IPS-20b (cell line): ENCODE data around the gene S1PR2.

Experiments
- H3K27ac ChIP-seq: one replicate; pipeline ENCODE4 v1.5.1; 2013; ENCODE audit warnings: low read length
- H3K27me3 ChIP-seq: 2 replicates; pipeline ENCODE4 v1.6.1; 2013; ENCODE audit warnings: mild to moderate bottlenecking, low read length, inconsistent platforms; ENCODE audit not compliant: insufficient read depth
- H3K36me3 ChIP-seq: 2 replicates; pipeline ENCODE4 v1.6.1; 2013; ENCODE audit warnings: low read depth, mild to moderate bottlenecking, inconsistent platforms, low read length, moderate library complexity; ENCODE audit not compliant: insufficient read depth
- H3K4me1 ChIP-seq: 2 replicates; pipeline ENCODE4 v1.6.1; 2013; ENCODE audit warnings: mild to moderate bottlenecking, control low read depth, inconsistent platforms, low read length, moderate library complexity; ENCODE audit not compliant: insufficient read depth
- H3K4me3 ChIP-seq: 2 replicates; pipeline ENCODE4 v1.5.1; 2013; ENCODE audit warnings: mild to moderate bottlenecking, low read length, inconsistent platforms
- H3K9ac ChIP-seq: 2 replicates; pipeline ENCODE4 v1.6.1; 2013; ENCODE audit warnings: low read depth, mild to moderate bottlenecking, inconsistent platforms, low read length, moderate library complexity
- H3K9me3 ChIP-seq: 2 replicates; pipeline ENCODE4 v1.6.1; 2013; ENCODE audit warnings: mild to moderate bottlenecking, low read depth, low read length, inconsistent platforms; ENCODE audit not compliant: insufficient read depth

S1PR2 gene

GRCh38 chr19:10230173-10230860, 814 bp downstream of the S1PR2 start:
- no peaks in the 10 kb centered on the region for H3K4me1 ChIP-seq
- no peak overlapping the region for H3K27ac ChIP-seq
- H3K9ac ChIP-seq = peak overlapping the region; percentile 79; the same call in 1 of the 2 replicates
- no peaks in the 10 kb centered on the region for H3K36me3 ChIP-seq
- H3K9me3 ChIP-seq = no peaks in the 10 kb centered on the region
- H3K27me3 ChIP-seq = no peaks in the 10 kb centered on the region; the same call in 1 of the 2 replicates
- peak overlapping the region; percentile 74 for H3K4me3 ChIP-seq

DNA sequence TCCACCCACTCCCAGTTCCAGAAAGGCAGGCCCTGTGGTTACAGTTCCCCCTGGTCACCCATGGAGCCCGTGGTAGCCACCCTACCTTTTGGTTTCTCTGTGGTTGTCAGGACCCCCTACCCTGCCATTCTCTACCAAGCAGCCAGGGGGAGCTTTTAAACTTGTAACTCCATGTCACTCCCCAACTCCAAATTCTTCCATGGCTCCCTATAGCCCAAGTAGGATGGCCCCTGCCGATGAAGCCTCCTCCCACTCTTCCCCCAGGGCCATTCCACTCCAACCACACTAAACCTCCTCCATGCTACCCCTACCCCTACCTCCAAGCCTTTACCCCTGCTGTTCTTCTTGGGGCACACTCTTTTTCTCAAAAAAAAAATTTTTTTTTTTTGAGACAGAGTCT, 2.2 kb downstream of the S1PR2 start:
- Histone ChIP-seq H3K27ac (no peak overlapping the region), H3K9me3 (no peaks in the 10 kb centered on the region), H3K4me1 (no peaks in the 10 kb centered on the region), H3K36me3 (peaks cover 5% of the 10 kb centered on the region; the same call in 1 of the 2 replicates), H3K4me3 (no peak overlapping the region), H3K9ac (no peak overlapping the region), H3K27me3 (no peaks in the 10 kb centered on the region; the same call in 1 of the 2 replicates)

DNA sequence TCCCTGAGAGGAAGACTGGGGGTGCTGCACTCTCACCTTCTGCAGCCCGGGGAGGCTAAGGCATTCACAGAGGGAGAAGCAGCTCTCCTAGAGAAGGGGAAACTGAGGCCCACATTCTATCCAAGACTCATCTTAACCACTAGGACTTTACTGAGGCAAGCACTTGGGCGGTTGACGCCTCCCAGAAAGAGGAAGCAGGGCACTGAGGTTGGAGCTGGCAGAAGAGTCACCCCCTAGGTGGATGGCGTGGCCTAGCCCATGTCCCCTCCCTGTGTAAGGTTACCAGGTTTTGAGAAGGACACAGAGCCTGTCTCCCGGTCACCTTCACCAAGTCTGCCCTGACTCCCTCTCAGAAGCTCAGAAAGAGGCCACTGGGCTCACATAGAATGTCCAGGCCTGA, 2.7 kb downstream of the S1PR2 start:
- no peaks in the 10 kb centered on the region for H3K9me3 ChIP-seq
- H3K27me3 ChIP-seq = no peaks in the 10 kb centered on the region; the same call in 1 of the 2 replicates
- no peaks in the 10 kb centered on the region for H3K4me1 ChIP-seq
- no peak overlapping the region for H3K4me3 ChIP-seq
- no peak overlapping the region for H3K9ac ChIP-seq
- H3K36me3 ChIP-seq = peaks cover 5% of the 10 kb centered on the region; the same call in 1 of the 2 replicates
- H3K27ac ChIP-seq = no peak overlapping the region

DNA sequence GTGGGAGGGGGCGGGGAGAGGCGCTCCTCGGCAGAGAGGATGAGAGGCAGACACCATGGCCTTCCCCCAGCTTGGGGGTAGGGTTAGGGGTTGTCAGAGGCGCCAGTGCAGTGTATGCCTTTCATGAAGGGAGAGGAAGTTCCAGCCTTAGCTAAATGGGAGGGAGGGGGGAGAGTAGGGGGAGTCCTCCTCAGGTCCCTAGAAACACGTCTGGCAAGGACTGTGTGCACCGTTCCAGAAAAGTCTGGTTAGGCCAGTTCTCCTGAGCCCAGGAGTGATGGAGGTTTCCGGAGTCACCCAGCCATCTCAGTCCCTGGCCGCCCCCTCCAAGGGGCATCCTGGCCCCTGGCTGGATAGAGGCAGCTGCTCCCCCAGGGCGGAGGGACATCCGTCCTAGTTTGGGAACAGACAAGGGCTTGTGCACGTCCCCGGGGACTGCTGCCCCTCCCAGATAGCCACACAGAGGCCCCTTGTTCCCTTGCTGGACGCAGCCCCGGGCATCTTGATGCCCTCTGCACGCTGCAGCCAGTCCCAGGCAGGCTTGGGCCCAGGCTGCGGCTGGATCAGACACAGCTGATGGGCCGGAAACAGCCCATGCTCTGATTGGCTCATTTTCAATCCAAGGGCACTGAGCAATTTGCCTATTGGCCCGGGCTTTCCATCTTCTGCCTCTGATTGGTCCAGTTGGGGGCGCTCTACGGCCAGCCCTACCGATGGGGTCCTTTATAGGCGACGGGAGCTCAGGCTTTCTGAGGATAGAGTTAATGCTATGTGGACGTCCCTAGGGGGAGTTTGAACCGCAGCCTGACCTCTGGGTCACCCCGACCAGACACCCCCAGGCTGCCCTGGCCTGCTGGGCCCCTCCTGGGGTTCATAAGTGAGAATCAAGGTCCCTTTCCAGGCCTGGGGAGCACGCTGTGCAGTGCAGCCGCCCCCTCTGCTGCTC, 3.8 kb downstream of the S1PR2 start:
- H3K27me3 ChIP-seq = no peaks in the 10 kb centered on the region; the same call in 1 of the 2 replicates
- H3K9ac ChIP-seq = no peak overlapping the region
- no peak overlapping the region for H3K27ac ChIP-seq
- peaks cover 5% of the 10 kb centered on the region; the same call in 1 of the 2 replicates for H3K36me3 ChIP-seq
- H3K9me3 ChIP-seq = no peaks in the 10 kb centered on the region
- no peaks in the 10 kb centered on the region for H3K4me1 ChIP-seq
- H3K4me3 ChIP-seq = no peak overlapping the region

GRCh38 chr19:10226376-10227025, 4.6 kb downstream of the S1PR2 start:
- Histone ChIP-seq H3K27me3 (no peaks in the 10 kb centered on the region; the same call in 1 of the 2 replicates), H3K27ac (no peak overlapping the region), H3K4me1 (no peaks in the 10 kb centered on the region), H3K4me3 (no peak overlapping the region), H3K9me3 (no peaks in the 10 kb centered on the region), H3K9ac (no peak overlapping the region), H3K36me3 (peaks cover 5% of the 10 kb centered on the region; the same call in 1 of the 2 replicates)

- H3K4me1 ChIP-seq = no peaks in the 10 kb centered on the region
- H3K27ac ChIP-seq = no peak overlapping the region
- H3K4me3 ChIP-seq = no peak overlapping the region
- no peaks in the 10 kb centered on the region for H3K9me3 ChIP-seq
- no peak overlapping the region for H3K9ac ChIP-seq
- no peaks in the 10 kb centered on the region; the same call in 1 of the 2 replicates for H3K27me3 ChIP-seq
- peaks cover 5% of the 10 kb centered on the region; the same call in 1 of the 2 replicates for H3K36me3 ChIP-seq
Measured at GRCh38 chr19:10226021-10226375, 5.1 kb downstream of the S1PR2 start.

DNA sequence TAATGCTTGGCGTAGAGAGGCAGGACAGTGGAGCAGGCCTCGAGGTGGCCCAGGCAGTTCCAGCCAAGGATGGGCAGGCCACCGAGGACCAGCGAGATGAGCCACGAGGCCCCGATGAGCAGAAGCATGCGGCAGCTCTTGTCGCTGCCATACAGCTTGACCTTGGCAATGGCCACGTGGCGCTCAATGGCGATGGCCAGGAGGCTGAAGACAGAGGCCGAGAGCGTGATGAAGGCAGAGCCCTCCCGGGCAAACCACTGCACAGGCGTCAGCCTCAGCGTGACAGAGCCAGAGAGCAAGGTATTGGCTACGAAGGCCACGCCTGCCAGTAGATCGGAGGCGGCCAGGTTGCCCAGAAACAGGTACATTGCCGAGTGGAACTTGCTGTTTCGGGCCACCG, 6.8 kb downstream of the S1PR2 start:
- H3K9me3 ChIP-seq = no peaks in the 10 kb centered on the region; the same call in 1 of the 2 replicates

DNA sequence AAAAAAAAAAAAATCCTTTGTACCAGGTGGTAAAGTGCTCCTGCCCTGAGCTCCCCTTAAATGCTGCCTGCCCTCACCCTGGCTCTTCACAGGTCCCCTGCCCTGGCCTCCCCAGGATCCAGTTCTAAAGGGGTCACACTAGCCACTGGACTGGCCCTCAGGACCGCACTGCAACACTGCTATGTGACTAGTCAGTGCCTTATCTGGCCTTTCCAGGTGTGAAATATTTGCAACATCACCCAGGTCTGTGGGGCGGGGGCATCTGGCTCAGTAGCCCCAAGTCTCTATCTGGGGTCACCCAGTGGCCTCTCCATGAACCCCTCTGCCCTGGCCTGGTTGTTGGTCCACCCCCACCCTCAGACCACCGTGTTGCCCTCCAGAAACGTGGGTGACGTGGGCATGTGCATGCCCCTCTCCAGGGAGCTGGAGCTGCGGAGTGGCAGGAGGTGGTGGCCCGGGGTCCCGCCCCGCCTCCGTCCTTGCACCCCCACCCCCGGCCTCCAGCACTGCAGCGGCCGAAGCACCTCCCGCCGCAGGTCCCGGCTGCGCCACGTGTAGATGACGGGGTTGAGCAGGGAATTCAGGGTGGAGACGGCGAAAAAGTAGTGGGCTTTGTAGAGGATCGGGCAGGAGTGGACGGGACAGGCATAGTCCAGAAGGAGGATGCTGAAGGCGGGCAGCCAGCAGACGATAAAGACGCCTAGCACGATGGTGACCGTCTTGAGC, 7.5 kb downstream of the S1PR2 start:
- no peaks in the 10 kb centered on the region for H3K4me1 ChIP-seq

More for the DNA sequence above, 6.8 kb downstream of the S1PR2 start:
- Histone ChIP-seq H3K4me1 (no peaks in the 10 kb centered on the region), H3K27ac (no peak overlapping the region), H3K36me3 (peaks cover 5% of the 10 kb centered on the region; the same call in 1 of the 2 replicates), H3K9ac (no peak overlapping the region), H3K4me3 (no peak overlapping the region), H3K27me3 (no peaks in the 10 kb centered on the region)

GRCh38 chr19:10222201-10222890, 8.8 kb downstream of the S1PR2 start:
- Histone ChIP-seq H3K27me3 (no peaks in the 10 kb centered on the region), H3K4me1 (no peaks in the 10 kb centered on the region), H3K9ac (no peak overlapping the region), H3K4me3 (no peak overlapping the region), H3K27ac (no peak overlapping the region), H3K36me3 (peaks cover 5% of the 10 kb centered on the region; the same call in 1 of the 2 replicates), H3K9me3 (no peaks in the 10 kb centered on the region; the same call in 1 of the 2 replicates)

More for the DNA sequence above, 7.5 kb downstream of the S1PR2 start:
- no peak overlapping the region for H3K4me3 ChIP-seq
- no peak overlapping the region for H3K9ac ChIP-seq
- H3K36me3 ChIP-seq = peaks cover 5% of the 10 kb centered on the region; the same call in 1 of the 2 replicates
- H3K9me3 ChIP-seq = no peaks in the 10 kb centered on the region; the same call in 1 of the 2 replicates
- no peak overlapping the region for H3K27ac ChIP-seq
- H3K27me3 ChIP-seq = no peaks in the 10 kb centered on the region

DNA sequence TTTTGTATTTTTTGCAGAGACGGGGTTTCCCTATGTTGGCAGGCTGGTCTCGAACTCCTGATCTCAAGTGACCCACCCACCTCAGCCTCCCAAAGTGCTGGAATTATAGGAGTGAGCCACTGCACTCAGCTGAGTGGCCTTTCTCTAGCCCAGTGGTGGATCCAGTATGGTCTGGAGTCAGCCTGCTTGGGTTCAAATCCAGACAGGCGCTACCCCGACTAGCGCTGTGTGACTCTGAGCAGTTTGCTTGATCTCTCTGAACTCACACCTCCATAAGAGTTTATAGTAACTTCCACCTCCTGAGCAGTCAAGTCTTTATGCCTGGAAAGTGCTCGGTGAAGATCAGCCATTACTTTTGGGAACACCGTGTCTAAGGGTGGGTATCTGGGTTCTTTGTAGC, 10.4 kb downstream of the S1PR2 start:
- Histone ChIP-seq H3K9ac (no peak overlapping the region), H3K36me3 (peaks cover 5% of the 10 kb centered on the region; the same call in 1 of the 2 replicates), H3K27ac (no peak overlapping the region)

More for the DNA sequence above, 10.4 kb downstream of the S1PR2 start:
- Histone ChIP-seq H3K4me3 (no peak overlapping the region), H3K27me3 (no peaks in the 10 kb centered on the region), H3K4me1 (no peaks in the 10 kb centered on the region), H3K9me3 (no peaks in the 10 kb centered on the region; the same call in 1 of the 2 replicates)
